H9 (cell line): Measurements from ENCODE around the gene ANKRD42. TPM values are rescaled to one million over a fixed set of nuclear protein-coding genes. Genes with fewer than 3 reads are reported as not detected.

ENCODE experiments used
- DNase-seq: peaks from one replicate; pipeline ENCODE4 v3.0.0-alpha.2; 2017
- H2AFZ ChIP-seq: one replicate; pipeline ENCODE4 v1.6.1; 2013; ENCODE audit warnings: mild to moderate bottlenecking, low read length, control low read depth, moderate library complexity
- H2AK5ac ChIP-seq: 2 replicates; pipeline ENCODE4 v1.6.1; 2013; ENCODE audit warnings: low read length, control low read depth, mixed read lengths; ENCODE audit not compliant: insufficient read length
- H2BK120ac ChIP-seq: one replicate; pipeline ENCODE4 v1.6.1; 2013; ENCODE audit warnings: low read depth, mild to moderate bottlenecking, low read length, control low read depth, inconsistent platforms; ENCODE audit not compliant: poor library complexity, severe bottlenecking
- H2BK12ac ChIP-seq: 2 replicates; pipeline ENCODE4 v1.6.1; 2013; ENCODE audit warnings: low read length, control low read depth, mixed read lengths, low read depth; ENCODE audit not compliant: insufficient read length
- H2BK15ac ChIP-seq: 2 replicates; pipeline ENCODE4 v1.6.1; 2013; ENCODE audit warnings: low read depth, low read length, control low read depth
- H2BK20ac ChIP-seq: one replicate; pipeline ENCODE4 v1.6.1; 2013; ENCODE audit warnings: low read depth, mild to moderate bottlenecking, low read length, control low read depth, inconsistent platforms; ENCODE audit not compliant: poor library complexity, severe bottlenecking
- H2BK5ac ChIP-seq: 2 replicates; pipeline ENCODE4 v1.6.1; 2013; ENCODE audit warnings: low read length, control low read depth, mixed read lengths; ENCODE audit not compliant: insufficient read length
- H3K14ac ChIP-seq: 2 replicates; pipeline ENCODE4 v1.6.1; 2013; ENCODE audit warnings: low read length, control low read depth; ENCODE audit not compliant: insufficient read depth
- H3K18ac ChIP-seq: 2 replicates; pipeline ENCODE4 v1.6.1; 2013; ENCODE audit warnings: low read depth, mild to moderate bottlenecking, mixed read lengths, low read length, control low read depth; ENCODE audit not compliant: insufficient read length
- H3K23ac ChIP-seq: 2 replicates; pipeline ENCODE4 v1.6.1; 2013; ENCODE audit warnings: low read length, control low read depth, mixed read lengths, low read depth; ENCODE audit not compliant: insufficient read length
- H3K23me2 ChIP-seq: 2 replicates; pipeline ENCODE4 v1.6.1; 2013; ENCODE audit warnings: low read depth, mild to moderate bottlenecking, mixed read lengths, low read length, control low read depth; ENCODE audit not compliant: insufficient read length, poor library complexity, severe bottlenecking
- H3K27ac ChIP-seq: 2 replicates; pipeline ENCODE4 v1.5.1; 2013; ENCODE audit warnings: low read length, control low read depth, mixed read lengths, low read depth; ENCODE audit not compliant: insufficient read length
- H3K27me3 ChIP-seq: 2 replicates; pipeline ENCODE4 v1.6.1; 2013; ENCODE audit warnings: low read length, control low read depth, inconsistent platforms; ENCODE audit not compliant: insufficient read depth
- H3K4ac ChIP-seq: 2 replicates; pipeline ENCODE4 v1.6.1; 2013; ENCODE audit warnings: low read depth, mild to moderate bottlenecking, control low read depth, inconsistent platforms, low read length, moderate library complexity
- H3K4me1 ChIP-seq: 2 replicates; pipeline ENCODE4 v1.6.1; 2013; ENCODE audit warnings: low read length, control low read depth, inconsistent platforms; ENCODE audit not compliant: insufficient read depth
- H3K4me2 ChIP-seq: 2 replicates; pipeline ENCODE4 v1.6.1; 2013; ENCODE audit warnings: low read length, control low read depth, mixed read lengths; ENCODE audit not compliant: insufficient read length, insufficient read depth
- H3K56ac ChIP-seq: 2 replicates; pipeline ENCODE4 v1.6.1; 2013; ENCODE audit warnings: low read depth, mild to moderate bottlenecking, mixed read lengths, low read length, control low read depth; ENCODE audit not compliant: insufficient read length
- H3K79me1 ChIP-seq: 2 replicates; pipeline ENCODE4 v1.6.1; 2013; ENCODE audit warnings: low read depth, mild to moderate bottlenecking, moderate library complexity, low read length, control low read depth, inconsistent platforms; ENCODE audit not compliant: insufficient read depth, poor library complexity, severe bottlenecking
- H3K79me2 ChIP-seq: 2 replicates; pipeline ENCODE4 v1.6.1; 2013; ENCODE audit warnings: low read length, control low read depth, inconsistent platforms; ENCODE audit not compliant: insufficient read depth
- H3K9ac ChIP-seq: 2 replicates; pipeline ENCODE4 v1.6.1; 2013; ENCODE audit warnings: low read length, control low read depth, mixed read lengths; ENCODE audit not compliant: insufficient read length; ENCODE audit errors: extremely low read depth
- H3K9me3 ChIP-seq: one replicate; pipeline ENCODE4 v1.6.1; 2013; ENCODE audit warnings: low read depth, low read length, inconsistent platforms; ENCODE audit not compliant: control insufficient read depth
- H3T11ph ChIP-seq: one replicate; pipeline ENCODE4 v1.6.1; 2013; ENCODE audit warnings: mild to moderate bottlenecking, low read length, control low read depth, inconsistent platforms
- H4K20me1 ChIP-seq: one replicate; pipeline ENCODE4 v1.6.1; 2013; ENCODE audit not compliant: control insufficient read depth, insufficient read length, insufficient read depth
- H4K5ac ChIP-seq: 2 replicates; pipeline ENCODE4 v1.6.1; 2013; ENCODE audit warnings: low read depth, mild to moderate bottlenecking, mixed read lengths, low read length, control low read depth; ENCODE audit not compliant: insufficient read length
- H4K8ac ChIP-seq: replicated peaks from 2 replicates; pipeline ENCODE4 v1.6.1; 2013; ENCODE audit warnings: low read length, control low read depth, mixed read lengths, low read depth; ENCODE audit not compliant: insufficient read length
- H4K91ac ChIP-seq: 2 replicates; pipeline ENCODE4 v1.6.1; 2013; ENCODE audit warnings: low read depth, mild to moderate bottlenecking, moderate library complexity, mixed read lengths, low read length, control low read depth; ENCODE audit not compliant: insufficient read length
- H3K27ac Mint-ChIP-seq, 3 experiments: 2 replicates in 2 of 3; 3 replicates in 1 of 3; pipeline ENCODE4 v1.8.0; 2020 to 2021; ENCODE audit warnings: mixed read lengths in 3 of 3, mild to moderate bottlenecking in 1 of 3, moderate library complexity in 1 of 3
- H3K27me3 Mint-ChIP-seq: 2 replicates; pipeline ENCODE4 v1.8.0; 2021; ENCODE audit warnings: low read depth, mild to moderate bottlenecking, moderate library complexity, mixed read lengths
- H3K36me3 Mint-ChIP-seq, 3 experiments: 2 replicates in 2 of 3; 3 replicates in 1 of 3; pipeline ENCODE4 v1.8.0; 2020 to 2021; ENCODE audit warnings: low read depth in 3 of 3, mixed read lengths in 3 of 3; ENCODE audit not compliant: insufficient read depth in 1 of 3
- H3K4me1 Mint-ChIP-seq, 2 experiments: 2 replicates each; pipeline ENCODE4 v1.8.0; 2020; ENCODE audit warnings: mixed read lengths in 2 of 2
- H3K4me3 Mint-ChIP-seq, 2 experiments: 2 replicates in 1 of 2; 3 replicates in 1 of 2; pipeline ENCODE4 v1.8.0; 2020 to 2021; ENCODE audit warnings: mild to moderate bottlenecking in 2 of 2, mixed read lengths in 2 of 2, moderate library complexity in 1 of 2
- H3K9me3 Mint-ChIP-seq, 2 experiments: 2 replicates in 1 of 2; 3 replicates in 1 of 2; pipeline ENCODE4 v1.8.0; 2020; ENCODE audit warnings: mild to moderate bottlenecking in 2 of 2, mixed read lengths in 2 of 2, moderate library complexity in 1 of 2
- WGBS: extraction: QIAGEN DNeasy Blood & Tissue Kit; methylation state at CpG from one replicate; pipeline ENCODE4 v1.1.7; 2013; ENCODE audit warnings: missing lambda C conversion rate, low lambda C conversion rate, mixed read lengths; ENCODE audit not compliant: insufficient read length; ENCODE audit errors: extremely low coverage; 5-methylcytosine and 5-hydroxymethylcytosine counted together
- total RNA-seq: library from RNA; stranded (reverse); gene quantifications from 2 replicates; pipeline ENCODE4 v1.2.1, GENCODE V29; 2021
- TF ChIP-seq, protein P1 (sequence below): fragments of 200-600 bp; sonication (generic); conservative IDR thresholded peaks from 3 replicates; pipeline ENCODE4 v1.8.0; 2021; ENCODE audit warnings: antibody characterized with exemption, mild to moderate bottlenecking

The ANKRD42 gene
- total RNA-seq, 1 experiment from 2014 or later = 4.9 TPM

DNA sequence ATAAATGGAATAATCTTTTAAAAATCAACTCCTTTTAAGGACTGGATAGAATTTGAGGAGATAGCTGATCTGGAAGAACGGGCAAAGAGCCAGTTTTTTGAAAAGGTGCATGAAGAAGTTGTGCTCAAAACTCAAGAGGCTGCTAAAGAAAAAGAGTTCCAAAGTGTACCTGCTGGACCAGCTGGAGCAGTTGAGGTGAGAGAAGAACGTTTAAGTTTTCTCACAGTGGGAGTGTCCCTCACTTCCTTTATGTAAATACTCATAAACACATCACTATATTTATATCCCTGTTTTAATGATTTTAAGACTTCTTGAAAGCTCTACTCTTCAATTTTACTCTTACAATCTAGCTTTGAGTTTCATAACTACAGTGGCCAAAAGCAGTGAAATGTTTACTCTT lies 11.7 kb upstream of the ANKRD42 start:
- no CpG with 5 or more reads among the region's 2 CpGs for WGBS
- no peak overlapping the region for H3K56ac ChIP-seq
- H3K27ac Mint-ChIP-seq = no peak overlapping the region
- H3T11ph ChIP-seq = no peak overlapping the region
- H3K4me3 Mint-ChIP-seq = no peak overlapping the region
- H2BK15ac ChIP-seq = no peak overlapping the region
- DNase-seq = no peak
- no peaks in the 10 kb centered on the region for H3K23me2 ChIP-seq
- no peak overlapping the region for H3K4me2 ChIP-seq
- H3K4ac ChIP-seq = no peak overlapping the region
- no peaks in the 10 kb centered on the region for H4K20me1 ChIP-seq
- H2AFZ ChIP-seq = no peak overlapping the region
- no peaks in the 10 kb centered on the region for H3K9me3 ChIP-seq
- no peak overlapping the region for H4K5ac ChIP-seq
- no peaks in the 10 kb centered on the region for H3K79me1 ChIP-seq
- no peak overlapping the region for H4K91ac ChIP-seq
- no peak overlapping the region for H4K8ac ChIP-seq
- no peaks in the 10 kb centered on the region for H3K27me3 ChIP-seq
- H2BK20ac ChIP-seq = no peak overlapping the region
- H3K14ac ChIP-seq = no peak overlapping the region
- no peak overlapping the region for H2BK120ac ChIP-seq
- no peak overlapping the region for H3K18ac ChIP-seq
- H3K27ac ChIP-seq = no peak overlapping the region
- no peaks in the 10 kb centered on the region for H3K9me3 Mint-ChIP-seq
- H2BK5ac ChIP-seq = no peak overlapping the region
- H3K4me1 Mint-ChIP-seq = no peaks in the 10 kb centered on the region
- H3K9ac ChIP-seq = no peak overlapping the region
- H3K23ac ChIP-seq = no peak overlapping the region
- H3K36me3 Mint-ChIP-seq = peaks cover 22 to 70% (median 59%) of the 10 kb centered on the region in 3 experiments; a peak in 6 of 7 replicates
- H2BK12ac ChIP-seq = no peak overlapping the region
- no peaks in the 10 kb centered on the region for H3K27me3 Mint-ChIP-seq
- TF ChIP-seq, protein P1, sequence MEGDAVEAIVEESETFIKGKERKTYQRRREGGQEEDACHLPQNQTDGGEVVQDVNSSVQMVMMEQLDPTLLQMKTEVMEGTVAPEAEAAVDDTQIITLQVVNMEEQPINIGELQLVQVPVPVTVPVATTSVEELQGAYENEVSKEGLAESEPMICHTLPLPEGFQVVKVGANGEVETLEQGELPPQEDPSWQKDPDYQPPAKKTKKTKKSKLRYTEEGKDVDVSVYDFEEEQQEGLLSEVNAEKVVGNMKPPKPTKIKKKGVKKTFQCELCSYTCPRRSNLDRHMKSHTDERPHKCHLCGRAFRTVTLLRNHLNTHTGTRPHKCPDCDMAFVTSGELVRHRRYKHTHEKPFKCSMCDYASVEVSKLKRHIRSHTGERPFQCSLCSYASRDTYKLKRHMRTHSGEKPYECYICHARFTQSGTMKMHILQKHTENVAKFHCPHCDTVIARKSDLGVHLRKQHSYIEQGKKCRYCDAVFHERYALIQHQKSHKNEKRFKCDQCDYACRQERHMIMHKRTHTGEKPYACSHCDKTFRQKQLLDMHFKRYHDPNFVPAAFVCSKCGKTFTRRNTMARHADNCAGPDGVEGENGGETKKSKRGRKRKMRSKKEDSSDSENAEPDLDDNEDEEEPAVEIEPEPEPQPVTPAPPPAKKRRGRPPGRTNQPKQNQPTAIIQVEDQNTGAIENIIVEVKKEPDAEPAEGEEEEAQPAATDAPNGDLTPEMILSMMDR = no peak
- no peaks in the 10 kb centered on the region for H3K4me1 ChIP-seq
- no peak overlapping the region for H2AK5ac ChIP-seq
- no peaks in the 10 kb centered on the region for H3K79me2 ChIP-seq
